Naive thymus-derived CD4-positive, alpha-beta T cell (primary cell): ENCODE data around the gene HIC1. TPM values are rescaled to one million over a fixed set of nuclear protein-coding genes. Genes with fewer than 3 reads are reported as not detected.

Experiments
- ATAC-seq: fragments of 150-1000 bp; cut with Tn5 transposase; 2 replicates; pipeline ENCODE4 v1.10.0; 2021; ENCODE audit warnings: mild to moderate bottlenecking, moderate library complexity
- CTCF ChIA-PET: fragments of 350-600 bp; sonication (Branson Sonifier 250); formaldehyde crosslinking; loops from one replicate; lab custom pipeline; 2021; ENCODE audit warnings: antibody characterized with exemption; lab: Charles Lee
- POLR2A ChIA-PET: fragments of 350-600 bp; sonication (Branson Sonifier 250); formaldehyde crosslinking; loops from one replicate; lab custom pipeline; 2021; ENCODE audit warnings: antibody characterized with exemption, inconsistent platforms; lab: Charles Lee
- DNase-seq, 9 donors: peaks; one replicate each; pipeline versions ENCODE4 v3.0.0 to v3.0.0-alpha.2; 2020 to 2022; ENCODE audit warnings: mixed read lengths in 1 of 9
- H3K27ac ChIP-seq: one replicate; pipeline ENCODE4 v1.7.0; 2013; ENCODE audit warnings: mild to moderate bottlenecking, low read depth, low read length, moderate library complexity
- H3K27me3 ChIP-seq, 2 donors: one replicate each; pipeline ENCODE4 v1.7.0; 2013; ENCODE audit warnings: low read length in 2 of 2, mild to moderate bottlenecking in 2 of 2, moderate library complexity in 2 of 2; ENCODE audit not compliant: control insufficient read depth in 2 of 2, insufficient read depth in 2 of 2
- H3K36me3 ChIP-seq, 3 experiments: 1 replicate in 2 of 3; 2 replicates in 1 of 3; pipeline ENCODE4 v1.7.0; 2013; ENCODE audit warnings: low read length in 3 of 3, mild to moderate bottlenecking in 3 of 3, moderate library complexity in 1 of 3; ENCODE audit not compliant: insufficient read depth in 3 of 3, control insufficient read depth in 2 of 3
- H3K4me1 ChIP-seq, 2 donors: one replicate each; pipeline ENCODE4 v1.7.0; 2013; ENCODE audit warnings: low read length in 2 of 2, mild to moderate bottlenecking in 2 of 2, moderate library complexity in 1 of 2; ENCODE audit not compliant: control insufficient read depth in 2 of 2, insufficient read depth in 2 of 2
- H3K4me3 ChIP-seq: 2 replicates; pipeline ENCODE4 v1.7.0; 2013; ENCODE audit warnings: mild to moderate bottlenecking, low read length
- H3K9me3 ChIP-seq, 3 experiments: 1 replicate in 2 of 3; 2 replicates in 1 of 3; pipeline ENCODE4 v1.7.0; 2013; ENCODE audit warnings: low read length in 3 of 3; ENCODE audit not compliant: control insufficient read depth in 2 of 3
- H3K27ac Mint-ChIP-seq, 9 donors: one replicate each; pipeline ENCODE4 v1.8.0; 2020 to 2022; ENCODE audit warnings: mixed read lengths in 9 of 9, mild to moderate bottlenecking in 8 of 9, moderate library complexity in 5 of 9, inconsistent platforms in 2 of 9
- H3K27me3 Mint-ChIP-seq, 5 donors: one replicate each; pipeline ENCODE4 v1.8.0; 2021 to 2022; ENCODE audit warnings: mixed read lengths in 5 of 5, mild to moderate bottlenecking in 1 of 5
- H3K36me3 Mint-ChIP-seq, 5 donors: one replicate each; pipeline ENCODE4 v1.8.0; 2020 to 2022; ENCODE audit warnings: mixed read lengths in 5 of 5, mild to moderate bottlenecking in 3 of 5, inconsistent platforms in 1 of 5
- H3K4me1 Mint-ChIP-seq, 7 donors: one replicate each; pipeline ENCODE4 v1.8.0; 2020 to 2022; ENCODE audit warnings: mixed read lengths in 7 of 7, mild to moderate bottlenecking in 3 of 7, inconsistent platforms in 1 of 7
- H3K4me3 Mint-ChIP-seq, 10 donors: one replicate each; pipeline ENCODE4 v1.8.0; 2020 to 2022; ENCODE audit warnings: mild to moderate bottlenecking in 10 of 10, mixed read lengths in 10 of 10, moderate library complexity in 6 of 10, inconsistent platforms in 2 of 10
- H3K9me3 Mint-ChIP-seq, 11 donors: one replicate each; pipeline ENCODE4 v1.8.0; 2020 to 2022; ENCODE audit warnings: mixed read lengths in 11 of 11, mild to moderate bottlenecking in 4 of 11, inconsistent platforms in 1 of 11, moderate library complexity in 1 of 11
- intact Hi-C, 2 donors: fragments of 100-400 bp; cut with micrococcal nuclease; formaldehyde crosslinking; loops; one replicate each; pipeline ENCODE4 v1.15.1; 2023
- polyA plus RNA-seq, 2 donors: library from polyadenylated mRNA; unstranded; fragments of 300-500 nt; fragmentation: Illumina TruSeq; gene quantifications; one replicate each; pipeline ENCODE4 v1.2.3, GENCODE V29; 2021
- total RNA-seq, 6 experiments: library from RNA in 5 of 6; stranded (reverse) in 5 of 6; gene quantifications; 1 replicate in 5 of 6; 2 replicates in 1 of 6; pipeline ENCODE4 v1.2.3 and lab custom pipeline; 2021 to 2026

HIC1 gene
- total and polyA plus RNA-seq, 7 experiments from 2014 or later = 0.56 to 128 (median 1.7) TPM

- Histone ChIP-seq H3K9me3 (no peaks in the 10 kb centered on the region), H3K4me1 (peaks cover 0 to 5% of the 10 kb centered on the region in 2 donors), H3K27ac (no peak overlapping the region), H3K27me3 (no peaks in the 10 kb centered on the region), H3K4me3 (no peak overlapping the region), H3K36me3 (no peaks in the 10 kb centered on the region)
- intact Hi-C loops = no loop called here
- ChIA-PET POLR2A (interaction anchor here (0.6 kb wide), 1 partner anchor 165 kb away, joined by 3 read pairs; no protein-coding TSS in a partner anchor), CTCF (no interaction called here)
- ATAC-seq (no peak), DNase-seq (no peak)
- H3K27me3 Mint-ChIP-seq = no peaks in the 10 kb centered on the region
- H3K4me1 Mint-ChIP-seq = peaks cover 11 to 39% (median 26%) of the 10 kb centered on the region in 7 donors
- H3K36me3 Mint-ChIP-seq = peaks cover 0 to 22% (median 14%) of the 10 kb centered on the region in 5 donors
- peak overlapping the region in 1 of 9 donors; percentile 33 for H3K27ac Mint-ChIP-seq
- H3K4me3 Mint-ChIP-seq = no peak overlapping the region
- no peaks in the 10 kb centered on the region for H3K9me3 Mint-ChIP-seq
Measured at GRCh38 chr17:2106308-2106955, 51.5 kb downstream of the HIC1 start.

GRCh38 chr17:2107050-2107449 is 52.1 kb downstream of the HIC1 start:
- ATAC-seq (no peak), DNase-seq (no peak)
- intact Hi-C loops = no loop called here
- Mint-ChIP-seq H3K36me3 (peaks cover 0 to 21% (median 14%) of the 10 kb centered on the region in 5 donors), H3K4me1 (peaks cover 9 to 38% (median 20%) of the 10 kb centered on the region in 7 donors), H3K27ac (no peak overlapping the region), H3K27me3 (no peaks in the 10 kb centered on the region), H3K4me3 (no peak overlapping the region), H3K9me3 (no peaks in the 10 kb centered on the region)
- CTCF ChIA-PET = interaction anchor here (0.6 kb wide), 1 partner anchor 58 kb away, joined by 4 read pairs; no protein-coding TSS in a partner anchor
- no peaks in the 10 kb centered on the region for H3K36me3 ChIP-seq
- no peaks in the 10 kb centered on the region for H3K4me1 ChIP-seq
- H3K4me3 ChIP-seq = no peak overlapping the region
- POLR2A ChIA-PET = no interaction called here
- H3K27me3 ChIP-seq = no peaks in the 10 kb centered on the region
- H3K9me3 ChIP-seq = no peaks in the 10 kb centered on the region
- no peak overlapping the region for H3K27ac ChIP-seq

- Histone ChIP-seq H3K27ac (no peak overlapping the region), H3K4me3 (no peak overlapping the region), H3K4me1 (no peaks in the 10 kb centered on the region), H3K36me3 (no peaks in the 10 kb centered on the region), H3K9me3 (no peaks in the 10 kb centered on the region), H3K27me3 (no peaks in the 10 kb centered on the region)
- ChIA-PET POLR2A (no interaction called here), CTCF (interaction anchor here (0.6 kb wide), 1 partner anchor 58 kb away, joined by 4 read pairs; no protein-coding TSS in a partner anchor)
- Mint-ChIP-seq H3K4me1 (peaks cover 9 to 38% (median 19%) of the 10 kb centered on the region in 7 donors), H3K9me3 (no peaks in the 10 kb centered on the region), H3K27me3 (no peaks in the 10 kb centered on the region), H3K27ac (no peak overlapping the region), H3K4me3 (no peak overlapping the region), H3K36me3 (peaks cover 0 to 21% (median 13%) of the 10 kb centered on the region in 5 donors)
- DNase-seq = no peak
- ATAC-seq = no peak
- intact Hi-C loops = no loop called here
Measured at GRCh38 chr17:2107506-2107905, 52.6 kb downstream of the HIC1 start.

- no peak for DNase-seq
- Histone ChIP-seq H3K4me3 (no peak overlapping the region), H3K36me3 (peaks cover 0 to 2% (median 0%) of the 10 kb centered on the region in 3 experiments), H3K4me1 (no peaks in the 10 kb centered on the region), H3K27me3 (no peaks in the 10 kb centered on the region), H3K9me3 (no peaks in the 10 kb centered on the region), H3K27ac (no peak overlapping the region)
- intact Hi-C loops = no loop called here
- ChIA-PET POLR2A (no interaction called here), CTCF (no interaction called here)
- Mint-ChIP-seq H3K4me3 (no peak overlapping the region), H3K36me3 (peaks cover 0 to 20% (median 9%) of the 10 kb centered on the region in 5 donors), H3K27me3 (no peaks in the 10 kb centered on the region), H3K4me1 (peaks cover 5 to 31% (median 12%) of the 10 kb centered on the region in 7 donors), H3K27ac (no peak overlapping the region), H3K9me3 (no peaks in the 10 kb centered on the region)
- ATAC-seq = no peak
Measured at GRCh38 chr17:2108170-2108569, 53.3 kb downstream of the HIC1 start.

- Histone ChIP-seq H3K27me3 (no peaks in the 10 kb centered on the region), H3K4me3 (no peak overlapping the region), H3K36me3 (peaks cover 0 to 5% (median 0%) of the 10 kb centered on the region in 3 experiments), H3K9me3 (no peaks in the 10 kb centered on the region), H3K4me1 (no peaks in the 10 kb centered on the region), H3K27ac (no peak overlapping the region)
- H3K9me3 Mint-ChIP-seq = no peaks in the 10 kb centered on the region
- no peak overlapping the region for H3K4me3 Mint-ChIP-seq
- H3K4me1 Mint-ChIP-seq = peaks cover 0 to 25% (median 8%) of the 10 kb centered on the region in 7 donors
- ChIA-PET POLR2A (interaction anchor here (0.6 kb wide), 1 partner anchor 142 kb away, joined by 3 read pairs; no protein-coding TSS in a partner anchor), CTCF (no interaction called here)
- DNase-seq (no peak), ATAC-seq (no peak)
- no peaks in the 10 kb centered on the region for H3K27me3 Mint-ChIP-seq
- H3K36me3 Mint-ChIP-seq = peaks cover 0 to 14% (median 4%) of the 10 kb centered on the region in 5 donors
- intact Hi-C loops = no loop called here
- H3K27ac Mint-ChIP-seq = no peak overlapping the region
Measured at GRCh38 chr17:2110436-2110835, 55.5 kb downstream of the HIC1 start.

GRCh38 chr17:2111691-2112090 is 56.8 kb downstream of the HIC1 start:
- Histone ChIP-seq H3K9me3 (no peaks in the 10 kb centered on the region), H3K4me3 (no peak overlapping the region), H3K4me1 (no peaks in the 10 kb centered on the region), H3K27ac (no peak overlapping the region), H3K36me3 (peaks cover 0 to 5% (median 0%) of the 10 kb centered on the region in 3 experiments), H3K27me3 (no peaks in the 10 kb centered on the region)
- POLR2A ChIA-PET = interaction anchor here (0.8 kb wide), 1 partner anchor 21 kb away, joined by 3 read pairs; no protein-coding TSS in a partner anchor
- DNase-seq = no peak
- Mint-ChIP-seq H3K36me3 (peaks cover 0 to 10% (median 4%) of the 10 kb centered on the region in 5 donors), H3K27ac (no peak overlapping the region), H3K4me3 (no peak overlapping the region), H3K27me3 (no peaks in the 10 kb centered on the region), H3K9me3 (no peaks in the 10 kb centered on the region), H3K4me1 (peaks cover 0 to 17% (median 4%) of the 10 kb centered on the region in 7 donors)
- CTCF ChIA-PET = no interaction called here
- no peak for ATAC-seq
- intact Hi-C loops = no loop called here
